A673 (cell line): ENCODE measurements around the gene FUZ.

Experiments used
- CTCF ChIP-seq: fragments of 300-800, 200-600 bp; sonication (generic); conservative IDR thresholded peaks from 2 replicates; pipeline ENCODE4 v1.5.1; 2017; ENCODE audit warnings: low read depth, mild to moderate bottlenecking, antibody characterized with exemption, low read length, moderate library complexity, mixed read lengths
- EZH2 ChIP-seq: fragments of 200-600 bp; sonication (generic); IDR thresholded peaks from 2 replicates; pipeline ENCODE4 v1.6.1; 2017; ENCODE audit warnings: borderline replicate concordance, low read depth, mild to moderate bottlenecking, mixed read lengths, antibody characterized with exemption, low read length; ENCODE audit not compliant: poor library complexity, severe bottlenecking

GRCh38 chr19:49848938-49849337 lies 35.8 kb upstream of the FUZ start:
- TF ChIP-seq CTCF (no peak), EZH2 (no peak)
